Middle frontal gyrus (tissue), 1 donor: Measurements from ENCODE around the gene PPM1D.
"Not testable (repeated sequence)": the region's sequence is repeated elsewhere in the genome, so short reads cannot be mapped to it uniquely, and the experiment has no call there.

Experiments
- DNase-seq: peaks from one replicate; pipeline ENCODE4 v3.0.0-alpha.2; 2015; ENCODE audit warnings: low spot score; ENCODE audit errors: extremely low spot score

Gene PPM1D

GRCh38 chr17:60593441-60594036, 6.5 kb upstream of the PPM1D start:
- not testable (repeated sequence) for DNase-seq

DNA sequence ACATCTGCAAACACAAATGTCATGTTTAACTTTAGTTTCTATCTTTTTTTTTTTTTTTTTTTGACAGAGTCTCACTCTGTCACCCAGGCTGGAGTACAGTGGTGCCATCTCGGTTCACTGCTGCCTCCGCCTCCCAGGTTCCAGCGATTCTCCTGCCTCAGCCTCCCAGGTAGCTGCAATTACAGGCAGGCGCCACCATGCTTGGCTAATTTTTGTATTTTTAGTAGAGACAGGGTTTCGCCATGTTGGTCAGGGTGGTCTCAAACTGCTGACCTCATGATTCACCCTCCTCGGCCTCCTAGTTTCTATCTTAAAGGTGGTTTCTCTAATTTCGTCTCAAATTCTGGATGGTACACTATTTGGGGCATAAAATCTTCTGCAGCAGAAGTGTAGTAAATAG, 5.8 kb upstream of the PPM1D start:
- DNase-seq = not testable (repeated sequence)

- no peak for DNase-seq
These were observed 5.3 kb upstream of the PPM1D start for GRCh38 chr17:60594734-60595133.

DNA sequence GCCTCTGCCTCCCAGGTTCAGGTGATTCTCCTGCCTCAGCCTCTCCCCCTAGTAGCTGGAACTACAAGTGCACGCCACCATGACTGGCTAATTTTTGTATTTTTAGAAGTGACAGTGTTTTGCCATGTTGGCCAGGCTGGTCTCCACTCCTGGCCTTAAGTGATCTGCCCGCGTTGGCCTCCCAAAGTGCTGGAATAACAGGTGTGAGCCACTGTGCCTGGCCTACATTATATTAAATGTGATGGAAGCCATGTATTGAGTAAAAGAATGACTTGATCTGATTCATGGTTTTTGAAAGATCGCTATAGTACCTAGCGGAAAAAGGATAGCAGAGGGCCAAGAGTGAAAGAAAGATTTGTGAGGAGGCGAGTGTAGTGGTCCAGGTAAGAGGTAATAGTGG, 2.7 kb upstream of the PPM1D start:
- DNase-seq = no peak

- DNase-seq = no peak
These were observed 1.8 kb upstream of the PPM1D start for GRCh38 chr17:60598001-60598736.

- no peak for DNase-seq
These were observed 773 bp upstream of the PPM1D start for GRCh38 chr17:60599220-60599619.

DNA sequence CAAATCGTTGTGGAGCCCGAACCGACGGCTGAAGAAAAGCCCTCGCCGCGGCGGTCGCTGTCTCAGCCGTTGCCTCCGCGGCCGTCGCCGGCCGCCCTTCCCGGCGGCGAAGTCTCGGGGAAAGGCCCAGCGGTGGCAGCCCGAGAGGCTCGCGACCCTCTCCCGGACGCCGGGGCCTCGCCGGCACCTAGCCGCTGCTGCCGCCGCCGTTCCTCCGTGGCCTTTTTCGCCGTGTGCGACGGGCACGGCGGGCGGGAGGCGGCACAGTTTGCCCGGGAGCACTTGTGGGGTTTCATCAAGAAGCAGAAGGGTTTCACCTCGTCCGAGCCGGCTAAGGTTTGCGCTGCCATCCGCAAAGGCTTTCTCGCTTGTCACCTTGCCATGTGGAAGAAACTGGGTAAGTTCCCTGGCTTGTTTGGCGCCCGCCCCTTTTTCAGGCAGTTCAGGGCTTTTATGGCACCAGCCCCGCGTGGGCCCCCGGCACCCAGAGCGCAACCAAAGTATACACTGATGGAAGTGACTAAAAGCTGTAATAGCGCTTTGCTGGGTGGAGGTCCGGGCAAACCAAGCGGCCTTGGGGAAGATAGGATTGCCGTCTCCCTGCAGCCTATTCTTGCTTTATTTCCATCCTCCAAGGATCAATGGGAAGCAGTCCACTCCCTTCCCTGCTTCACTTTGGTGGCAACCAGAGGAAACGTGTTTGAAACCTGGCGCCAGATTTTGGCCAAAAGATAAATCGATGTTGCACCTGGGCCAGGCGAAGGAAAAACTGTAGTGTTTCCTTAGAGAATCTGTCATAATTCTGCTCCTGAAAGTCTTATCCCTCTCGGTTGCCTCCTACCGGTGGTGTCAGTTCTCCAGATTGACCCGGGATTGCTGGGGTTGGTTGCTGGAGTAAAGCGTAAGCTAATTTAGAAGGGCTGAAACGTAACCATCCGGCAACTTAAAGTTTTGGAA, 775 bp downstream of the PPM1D start:
- peak; percentile 55 for DNase-seq

DNA sequence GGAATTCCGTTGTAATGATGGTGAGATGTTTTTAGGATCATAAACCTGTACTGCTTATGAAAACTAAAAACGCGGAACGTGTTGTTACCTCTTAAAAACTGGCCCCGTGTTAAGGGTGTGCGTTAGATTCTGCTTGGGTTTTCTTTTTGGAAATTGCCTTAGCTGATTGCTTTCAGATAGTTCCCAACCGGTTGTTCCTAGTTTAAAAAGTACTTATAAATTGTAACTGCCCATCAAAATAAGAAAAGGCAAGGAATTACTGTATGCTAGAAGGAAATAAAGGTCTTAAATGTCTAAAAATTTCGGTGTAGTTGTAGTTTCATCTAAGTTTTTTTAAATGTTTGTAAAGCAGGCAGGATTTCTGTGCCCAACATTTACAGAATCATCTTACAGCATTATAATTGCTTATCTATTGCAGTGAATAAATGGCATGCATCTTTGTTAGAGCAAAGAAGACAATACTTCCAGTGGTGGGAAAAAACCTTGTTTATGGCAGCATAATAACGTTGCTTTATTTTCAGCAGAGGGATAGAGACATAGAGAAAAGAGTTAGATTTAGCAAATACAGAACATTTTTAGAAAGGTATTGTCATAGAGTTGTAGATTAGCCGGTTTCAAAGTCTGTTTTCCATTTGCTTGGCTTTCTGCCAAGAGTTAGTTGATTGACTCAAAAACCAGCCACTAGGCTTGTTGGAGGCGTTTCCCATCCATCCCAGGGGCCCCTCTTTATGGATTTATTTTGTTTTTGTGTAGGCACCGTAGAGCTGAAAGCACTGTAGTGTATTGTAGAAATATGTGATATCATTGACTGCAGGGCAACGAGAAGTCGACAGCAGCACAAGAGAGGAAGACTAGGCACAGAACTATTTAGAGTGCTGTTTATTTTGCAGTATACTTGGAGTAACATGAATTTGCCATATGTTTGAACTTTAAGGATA, 1.7 kb downstream of the PPM1D start:
- DNase-seq = peak; percentile 52

DNA sequence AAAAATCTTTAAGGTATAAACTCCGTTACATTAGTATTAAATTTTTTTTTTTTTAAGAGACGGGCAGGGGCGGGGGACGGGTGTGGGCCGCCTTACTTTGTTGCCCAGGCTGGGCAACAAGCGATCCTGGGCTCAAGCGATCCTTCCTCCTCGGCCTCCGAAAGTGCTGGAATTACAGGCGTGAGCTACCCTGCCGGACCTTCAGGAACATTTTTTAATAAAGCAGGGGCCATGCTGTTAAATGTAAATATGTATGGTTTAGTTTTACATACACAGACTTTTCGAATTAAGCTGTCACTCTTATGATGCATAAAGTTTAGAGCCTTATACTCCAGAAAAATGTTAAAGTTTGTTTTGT, 2.4 kb downstream of the PPM1D start:
- no peak for DNase-seq

DNA sequence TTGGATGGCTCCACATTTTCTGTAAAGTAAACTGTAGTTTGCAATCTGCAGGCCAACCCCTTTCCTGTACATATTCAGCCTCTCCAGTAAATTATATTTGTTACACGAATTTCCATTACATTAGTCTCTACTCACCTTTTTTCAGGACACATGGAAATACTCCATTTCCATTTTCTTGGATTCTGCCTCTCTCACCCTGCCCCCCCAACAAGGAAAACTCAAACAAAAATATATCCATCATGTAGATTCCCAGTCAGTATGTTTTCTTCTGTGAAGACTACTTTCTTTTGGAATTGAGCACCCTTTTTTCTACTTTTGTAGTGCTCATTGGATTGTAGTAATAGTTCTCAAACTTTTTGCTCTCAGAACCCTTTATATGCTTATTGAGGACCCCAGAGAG, 2.9 kb downstream of the PPM1D start:
- no peak for DNase-seq

DNA sequence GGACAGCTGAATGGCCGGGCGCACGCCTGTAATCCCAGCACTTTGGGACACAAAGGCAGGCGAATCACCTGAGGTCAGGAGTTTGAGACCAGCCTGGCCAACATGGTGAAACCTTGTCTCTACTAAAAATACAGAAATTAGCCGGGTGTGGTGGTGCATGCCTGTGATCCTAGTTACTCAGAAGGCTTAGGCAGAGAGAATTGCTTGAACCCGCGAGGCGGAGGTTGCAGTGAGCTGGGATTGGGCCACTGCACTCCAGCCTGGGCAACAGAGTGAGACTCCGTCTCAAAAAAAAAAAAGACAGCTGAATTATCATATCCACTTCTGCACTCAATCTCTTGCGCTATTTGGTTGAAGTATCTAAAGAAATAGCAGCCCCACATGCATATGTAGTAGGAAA, 3.5 kb downstream of the PPM1D start:
- DNase-seq = not testable (repeated sequence)

- no peak for DNase-seq
These were observed 4.8 kb downstream of the PPM1D start for GRCh38 chr17:60604686-60605334.

GRCh38 chr17:60606036-60606435, 6.0 kb downstream of the PPM1D start:
- no peak for DNase-seq

DNA sequence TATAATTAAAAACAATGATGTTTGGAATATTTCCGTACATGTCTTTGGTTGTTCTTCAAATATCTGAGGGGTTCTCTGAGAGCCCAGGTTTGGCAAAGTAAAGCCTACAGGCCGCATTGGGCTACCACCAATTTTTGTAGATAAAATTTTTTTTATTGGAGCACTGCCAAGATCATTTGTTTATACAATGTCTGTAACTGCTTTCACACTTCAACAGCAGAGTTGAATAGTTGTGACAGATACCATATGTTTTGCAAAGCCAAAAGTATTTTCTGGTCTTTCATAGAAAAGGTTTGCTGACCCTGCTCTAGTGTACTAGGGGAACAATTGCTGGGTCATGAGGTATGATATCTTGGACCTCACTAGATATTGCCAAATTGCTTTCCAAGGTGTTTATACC, 10.5 kb downstream of the PPM1D start:
- no peak for DNase-seq

GRCh38 chr17:60611321-60611720, 11.3 kb downstream of the PPM1D start:
- DNase-seq = not testable (repeated sequence)

GRCh38 chr17:60613325-60613724, 13.3 kb downstream of the PPM1D start:
- DNase-seq = no peak

- not testable (repeated sequence) for DNase-seq
These were observed 13.8 kb downstream of the PPM1D start for GRCh38 chr17:60613796-60614195.

DNA sequence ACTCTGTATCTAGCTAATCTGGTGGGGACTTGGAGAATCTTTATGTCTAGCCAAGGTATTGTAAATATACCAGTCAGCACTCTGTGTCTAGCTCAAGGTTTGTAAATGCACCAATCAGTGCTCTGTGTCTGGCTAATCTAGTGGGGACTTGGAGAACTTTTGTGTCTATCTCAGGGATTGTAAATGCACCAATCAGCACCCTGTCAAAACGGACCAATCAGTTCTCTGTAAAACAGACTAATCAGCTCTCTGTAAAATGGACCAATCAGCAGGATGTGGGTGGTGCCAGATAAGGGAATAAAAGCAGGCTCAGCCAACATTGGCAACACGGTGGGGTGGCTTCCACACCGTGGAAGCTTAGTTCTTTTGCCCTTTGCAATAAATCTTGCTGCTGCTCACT, 14.3 kb downstream of the PPM1D start:
- not testable (repeated sequence) for DNase-seq

DNA sequence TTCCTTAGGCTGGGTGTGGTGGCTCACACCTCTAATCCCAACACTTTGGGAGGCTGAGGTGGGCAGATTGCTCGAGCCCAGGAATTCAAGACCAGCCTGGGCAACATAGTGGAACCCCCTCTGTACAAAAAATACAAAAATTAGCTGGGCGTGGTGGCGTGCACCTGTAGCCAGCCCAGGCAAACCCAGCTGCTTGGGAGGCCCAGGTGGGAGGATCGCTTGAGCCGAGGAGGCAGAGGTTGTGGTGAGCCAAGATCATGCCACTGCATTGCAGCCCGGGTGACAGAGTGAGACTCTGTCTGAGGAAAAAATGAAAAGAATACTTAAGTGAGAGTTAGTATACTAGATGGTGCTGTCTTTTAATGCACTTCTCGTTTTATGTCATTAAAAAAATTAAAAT, 15.1 kb downstream of the PPM1D start:
- no peak for DNase-seq

- no peak for DNase-seq
These were observed 15.8 kb downstream of the PPM1D start for GRCh38 chr17:60615840-60616239.

DNA sequence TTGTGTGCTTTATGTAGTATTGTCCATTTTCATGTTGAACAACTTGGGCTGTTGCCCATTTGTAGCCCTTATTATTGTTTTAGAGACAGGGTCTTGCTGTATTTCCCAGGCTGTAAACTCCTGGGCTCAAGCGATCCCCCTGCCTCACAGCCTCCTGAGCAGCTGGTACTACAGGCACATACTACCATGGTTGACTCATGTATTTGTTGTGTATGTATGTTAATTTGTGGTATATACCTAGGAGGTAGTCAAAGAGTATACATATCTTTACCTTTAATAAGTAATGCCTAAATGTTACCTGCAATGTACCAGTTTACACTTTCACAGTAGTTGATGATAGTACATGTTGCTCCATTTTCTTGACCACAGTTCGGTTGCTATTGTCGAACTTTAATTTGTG, 18.1 kb downstream of the PPM1D start:
- DNase-seq = no peak
